ENCODE data around the gene PPL.

The PPL gene

GRCh38 chr16:4884972-4885874, 51.7 kb downstream of the PPL start:
- H3K27me3 Mint-ChIP-seq (ENCODE audit: low read depth): no peaks in the 10 kb centered on the region
- no peaks in the 10 kb centered on the region for H3K9me3 Mint-ChIP-seq
- H3K4me3 Mint-ChIP-seq: no peak overlapping the region
- peaks cover 2% of the 10 kb centered on the region for H3K4me1 Mint-ChIP-seq (ENCODE audit: low read depth)
- H3K36me3 Mint-ChIP-seq (ENCODE audit: low read depth): peaks cover 33% of the 10 kb centered on the region
- no peak overlapping the region for H3K27ac Mint-ChIP-seq

GRCh38 chr16:4884209-4884608, 52.7 kb downstream of the PPL start:
- H3K4me3 Mint-ChIP-seq: no peak overlapping the region
- H3K36me3 Mint-ChIP-seq (ENCODE audit: low read depth): peaks cover 33% of the 10 kb centered on the region
- H3K27ac Mint-ChIP-seq: no peak overlapping the region
- H3K4me1 Mint-ChIP-seq (ENCODE audit: low read depth): peaks cover 2% of the 10 kb centered on the region
- H3K9me3 Mint-ChIP-seq: no peaks in the 10 kb centered on the region
- H3K27me3 Mint-ChIP-seq (ENCODE audit: low read depth): no peaks in the 10 kb centered on the region

- Mint-ChIP-seq H3K4me1 (ENCODE audit: low read depth) (peaks cover 2% of the 10 kb centered on the region), H3K4me3 (no peak overlapping the region), H3K36me3 (ENCODE audit: low read depth) (peaks cover 36% of the 10 kb centered on the region), H3K27ac (no peak overlapping the region), H3K9me3 (no peaks in the 10 kb centered on the region), H3K27me3 (ENCODE audit: low read depth) (no peaks in the 10 kb centered on the region)
Measured at GRCh38 chr16:4883501-4883900, 53.4 kb downstream of the PPL start.

- Mint-ChIP-seq H3K4me3 (no peak overlapping the region), H3K36me3 (ENCODE audit: low read depth) (peaks cover 36% of the 10 kb centered on the region), H3K9me3 (no peaks in the 10 kb centered on the region), H3K27ac (no peak overlapping the region), H3K4me1 (ENCODE audit: low read depth) (peaks cover 2% of the 10 kb centered on the region), H3K27me3 (ENCODE audit: low read depth) (no peaks in the 10 kb centered on the region)
Measured at GRCh38 chr16:4882633-4883285, 54.2 kb downstream of the PPL start.

GRCh38 chr16:4882000-4882632, 54.8 kb downstream of the PPL start:
- Mint-ChIP-seq H3K4me3 (no peak overlapping the region), H3K27ac (no peak overlapping the region), H3K4me1 (ENCODE audit: low read depth) (peaks cover 2% of the 10 kb centered on the region), H3K27me3 (ENCODE audit: low read depth) (no peaks in the 10 kb centered on the region), H3K9me3 (no peaks in the 10 kb centered on the region), H3K36me3 (ENCODE audit: low read depth) (peaks cover 40% of the 10 kb centered on the region)

- no peak overlapping the region for H3K27ac Mint-ChIP-seq
- no peaks in the 10 kb centered on the region for H3K9me3 Mint-ChIP-seq
- no peaks in the 10 kb centered on the region for H3K27me3 Mint-ChIP-seq (ENCODE audit: low read depth)
- H3K4me3 Mint-ChIP-seq: no peak overlapping the region
- H3K36me3 Mint-ChIP-seq (ENCODE audit: low read depth): peaks cover 42% of the 10 kb centered on the region
- H3K4me1 Mint-ChIP-seq (ENCODE audit: low read depth): no peaks in the 10 kb centered on the region
Measured at GRCh38 chr16:4880006-4880580, 56.9 kb downstream of the PPL start.

GRCh38 chr16:4879049-4879448, 57.9 kb downstream of the PPL start:
- Mint-ChIP-seq H3K4me1 (ENCODE audit: low read depth) (no peaks in the 10 kb centered on the region), H3K9me3 (no peaks in the 10 kb centered on the region), H3K36me3 (ENCODE audit: low read depth) (peaks cover 39% of the 10 kb centered on the region), H3K27me3 (ENCODE audit: low read depth) (no peaks in the 10 kb centered on the region), H3K4me3 (no peak overlapping the region), H3K27ac (no peak overlapping the region)

- Mint-ChIP-seq H3K27ac (no peak overlapping the region), H3K4me1 (ENCODE audit: low read depth) (no peaks in the 10 kb centered on the region), H3K36me3 (ENCODE audit: low read depth) (peaks cover 35% of the 10 kb centered on the region), H3K27me3 (ENCODE audit: low read depth) (no peaks in the 10 kb centered on the region), H3K4me3 (no peak overlapping the region), H3K9me3 (no peaks in the 10 kb centered on the region)
Measured at GRCh38 chr16:4877380-4877685, 59.6 kb downstream of the PPL start.

GRCh38 chr16:4876646-4877379, 60.1 kb downstream of the PPL start:
- H3K4me1 Mint-ChIP-seq (ENCODE audit: low read depth): peaks cover 3% of the 10 kb centered on the region
- H3K4me3 Mint-ChIP-seq: no peak overlapping the region
- H3K36me3 Mint-ChIP-seq (ENCODE audit: low read depth): peaks cover 37% of the 10 kb centered on the region
- no peaks in the 10 kb centered on the region for H3K9me3 Mint-ChIP-seq
- H3K27me3 Mint-ChIP-seq (ENCODE audit: low read depth): no peaks in the 10 kb centered on the region
- no peak overlapping the region for H3K27ac Mint-ChIP-seq

GRCh38 chr16:4874666-4875065, 62.3 kb downstream of the PPL start:
- H3K4me3 Mint-ChIP-seq: no peak overlapping the region
- no peaks in the 10 kb centered on the region for H3K27me3 Mint-ChIP-seq (ENCODE audit: low read depth)
- H3K27ac Mint-ChIP-seq: no peak overlapping the region
- peaks cover 9% of the 10 kb centered on the region for H3K4me1 Mint-ChIP-seq (ENCODE audit: low read depth)
- H3K9me3 Mint-ChIP-seq: no peaks in the 10 kb centered on the region
- peaks cover 45% of the 10 kb centered on the region for H3K36me3 Mint-ChIP-seq (ENCODE audit: low read depth)

- Mint-ChIP-seq H3K27ac (no peak overlapping the region), H3K9me3 (no peaks in the 10 kb centered on the region), H3K36me3 (ENCODE audit: low read depth) (peaks cover 53% of the 10 kb centered on the region), H3K4me3 (no peak overlapping the region), H3K4me1 (ENCODE audit: low read depth) (peaks cover 9% of the 10 kb centered on the region), H3K27me3 (ENCODE audit: low read depth) (no peaks in the 10 kb centered on the region)
Measured at GRCh38 chr16:4873091-4873490, 63.9 kb downstream of the PPL start.

- no peaks in the 10 kb centered on the region for H3K9me3 Mint-ChIP-seq
- H3K36me3 Mint-ChIP-seq (ENCODE audit: low read depth): peaks cover 47% of the 10 kb centered on the region
- no peak overlapping the region for H3K4me3 Mint-ChIP-seq
- no peaks in the 10 kb centered on the region for H3K27me3 Mint-ChIP-seq (ENCODE audit: low read depth)
- H3K4me1 Mint-ChIP-seq (ENCODE audit: low read depth): peaks cover 11% of the 10 kb centered on the region
- H3K27ac Mint-ChIP-seq: no peak overlapping the region
Measured at GRCh38 chr16:4871071-4871470, 65.9 kb downstream of the PPL start.

- H3K27me3 Mint-ChIP-seq (ENCODE audit: low read depth): no peaks in the 10 kb centered on the region
- H3K9me3 Mint-ChIP-seq: no peaks in the 10 kb centered on the region
- peaks cover 41% of the 10 kb centered on the region for H3K36me3 Mint-ChIP-seq (ENCODE audit: low read depth)
- no peak overlapping the region for H3K4me3 Mint-ChIP-seq
- H3K4me1 Mint-ChIP-seq (ENCODE audit: low read depth): peaks cover 12% of the 10 kb centered on the region
- no peak overlapping the region for H3K27ac Mint-ChIP-seq
Measured at GRCh38 chr16:4870138-4870671, 66.7 kb downstream of the PPL start.

All from T-helper 1 cell treated with Interleukin-12 subunit alpha and Interleukin-12 subunit beta and Interleukin-4 antibody, amounts not matched to agents 30 μg/mL and 1 μg/mL, for 36 hours (primary cell).